H9 (cell line): ENCODE results near the gene GTF2F2. TPM values are rescaled to one million over a fixed set of nuclear protein-coding genes. Genes with fewer than 3 reads are reported as not detected.

Experiments
- DNase-seq: peaks from one replicate; pipeline ENCODE4 v3.0.0-alpha.2; 2017
- H2AFZ ChIP-seq: one replicate; pipeline ENCODE4 v1.6.1; 2013; ENCODE audit warnings: mild to moderate bottlenecking, low read length, control low read depth, moderate library complexity
- H2AK5ac ChIP-seq: 2 replicates; pipeline ENCODE4 v1.6.1; 2013; ENCODE audit warnings: low read length, control low read depth, mixed read lengths; ENCODE audit not compliant: insufficient read length
- H2BK120ac ChIP-seq: one replicate; pipeline ENCODE4 v1.6.1; 2013; ENCODE audit warnings: low read depth, mild to moderate bottlenecking, low read length, control low read depth, inconsistent platforms; ENCODE audit not compliant: poor library complexity, severe bottlenecking
- H2BK12ac ChIP-seq: 2 replicates; pipeline ENCODE4 v1.6.1; 2013; ENCODE audit warnings: low read length, control low read depth, mixed read lengths, low read depth; ENCODE audit not compliant: insufficient read length
- H2BK15ac ChIP-seq: 2 replicates; pipeline ENCODE4 v1.6.1; 2013; ENCODE audit warnings: low read depth, low read length, control low read depth
- H2BK20ac ChIP-seq: one replicate; pipeline ENCODE4 v1.6.1; 2013; ENCODE audit warnings: low read depth, mild to moderate bottlenecking, low read length, control low read depth, inconsistent platforms; ENCODE audit not compliant: poor library complexity, severe bottlenecking
- H2BK5ac ChIP-seq: 2 replicates; pipeline ENCODE4 v1.6.1; 2013; ENCODE audit warnings: low read length, control low read depth, mixed read lengths; ENCODE audit not compliant: insufficient read length
- H3K14ac ChIP-seq: 2 replicates; pipeline ENCODE4 v1.6.1; 2013; ENCODE audit warnings: low read length, control low read depth; ENCODE audit not compliant: insufficient read depth
- H3K18ac ChIP-seq: 2 replicates; pipeline ENCODE4 v1.6.1; 2013; ENCODE audit warnings: low read depth, mild to moderate bottlenecking, mixed read lengths, low read length, control low read depth; ENCODE audit not compliant: insufficient read length
- H3K23ac ChIP-seq: 2 replicates; pipeline ENCODE4 v1.6.1; 2013; ENCODE audit warnings: low read length, control low read depth, mixed read lengths, low read depth; ENCODE audit not compliant: insufficient read length
- H3K23me2 ChIP-seq: 2 replicates; pipeline ENCODE4 v1.6.1; 2013; ENCODE audit warnings: low read depth, mild to moderate bottlenecking, mixed read lengths, low read length, control low read depth; ENCODE audit not compliant: insufficient read length, poor library complexity, severe bottlenecking
- H3K27ac ChIP-seq: 2 replicates; pipeline ENCODE4 v1.5.1; 2013; ENCODE audit warnings: low read length, control low read depth, mixed read lengths, low read depth; ENCODE audit not compliant: insufficient read length
- H3K27me3 ChIP-seq: 2 replicates; pipeline ENCODE4 v1.6.1; 2013; ENCODE audit warnings: low read length, control low read depth, inconsistent platforms; ENCODE audit not compliant: insufficient read depth
- H3K4ac ChIP-seq: 2 replicates; pipeline ENCODE4 v1.6.1; 2013; ENCODE audit warnings: low read depth, mild to moderate bottlenecking, control low read depth, inconsistent platforms, low read length, moderate library complexity
- H3K4me1 ChIP-seq: 2 replicates; pipeline ENCODE4 v1.6.1; 2013; ENCODE audit warnings: low read length, control low read depth, inconsistent platforms; ENCODE audit not compliant: insufficient read depth
- H3K4me2 ChIP-seq: 2 replicates; pipeline ENCODE4 v1.6.1; 2013; ENCODE audit warnings: low read length, control low read depth, mixed read lengths; ENCODE audit not compliant: insufficient read length, insufficient read depth
- H3K56ac ChIP-seq: 2 replicates; pipeline ENCODE4 v1.6.1; 2013; ENCODE audit warnings: low read depth, mild to moderate bottlenecking, mixed read lengths, low read length, control low read depth; ENCODE audit not compliant: insufficient read length
- H3K79me1 ChIP-seq: 2 replicates; pipeline ENCODE4 v1.6.1; 2013; ENCODE audit warnings: low read depth, mild to moderate bottlenecking, moderate library complexity, low read length, control low read depth, inconsistent platforms; ENCODE audit not compliant: insufficient read depth, poor library complexity, severe bottlenecking
- H3K79me2 ChIP-seq: 2 replicates; pipeline ENCODE4 v1.6.1; 2013; ENCODE audit warnings: low read length, control low read depth, inconsistent platforms; ENCODE audit not compliant: insufficient read depth
- H3K9ac ChIP-seq: 2 replicates; pipeline ENCODE4 v1.6.1; 2013; ENCODE audit warnings: low read length, control low read depth, mixed read lengths; ENCODE audit not compliant: insufficient read length; ENCODE audit errors: extremely low read depth
- H3K9me3 ChIP-seq: one replicate; pipeline ENCODE4 v1.6.1; 2013; ENCODE audit warnings: low read depth, low read length, inconsistent platforms; ENCODE audit not compliant: control insufficient read depth
- H3T11ph ChIP-seq: one replicate; pipeline ENCODE4 v1.6.1; 2013; ENCODE audit warnings: mild to moderate bottlenecking, low read length, control low read depth, inconsistent platforms
- H4K20me1 ChIP-seq: one replicate; pipeline ENCODE4 v1.6.1; 2013; ENCODE audit not compliant: control insufficient read depth, insufficient read length, insufficient read depth
- H4K5ac ChIP-seq: 2 replicates; pipeline ENCODE4 v1.6.1; 2013; ENCODE audit warnings: low read depth, mild to moderate bottlenecking, mixed read lengths, low read length, control low read depth; ENCODE audit not compliant: insufficient read length
- H4K8ac ChIP-seq: replicated peaks from 2 replicates; pipeline ENCODE4 v1.6.1; 2013; ENCODE audit warnings: low read length, control low read depth, mixed read lengths, low read depth; ENCODE audit not compliant: insufficient read length
- H4K91ac ChIP-seq: 2 replicates; pipeline ENCODE4 v1.6.1; 2013; ENCODE audit warnings: low read depth, mild to moderate bottlenecking, moderate library complexity, mixed read lengths, low read length, control low read depth; ENCODE audit not compliant: insufficient read length
- H3K27ac Mint-ChIP-seq, 3 experiments: 2 replicates in 2 of 3; 3 replicates in 1 of 3; pipeline ENCODE4 v1.8.0; 2020 to 2021; ENCODE audit warnings: mixed read lengths in 3 of 3, mild to moderate bottlenecking in 1 of 3, moderate library complexity in 1 of 3
- H3K27me3 Mint-ChIP-seq: 2 replicates; pipeline ENCODE4 v1.8.0; 2021; ENCODE audit warnings: low read depth, mild to moderate bottlenecking, moderate library complexity, mixed read lengths
- H3K36me3 Mint-ChIP-seq, 3 experiments: 2 replicates in 2 of 3; 3 replicates in 1 of 3; pipeline ENCODE4 v1.8.0; 2020 to 2021; ENCODE audit warnings: low read depth in 3 of 3, mixed read lengths in 3 of 3; ENCODE audit not compliant: insufficient read depth in 1 of 3
- H3K4me1 Mint-ChIP-seq, 2 experiments: 2 replicates each; pipeline ENCODE4 v1.8.0; 2020; ENCODE audit warnings: mixed read lengths in 2 of 2
- H3K4me3 Mint-ChIP-seq, 2 experiments: 2 replicates in 1 of 2; 3 replicates in 1 of 2; pipeline ENCODE4 v1.8.0; 2020 to 2021; ENCODE audit warnings: mild to moderate bottlenecking in 2 of 2, mixed read lengths in 2 of 2, moderate library complexity in 1 of 2
- H3K9me3 Mint-ChIP-seq, 2 experiments: 2 replicates in 1 of 2; 3 replicates in 1 of 2; pipeline ENCODE4 v1.8.0; 2020; ENCODE audit warnings: mild to moderate bottlenecking in 2 of 2, mixed read lengths in 2 of 2, moderate library complexity in 1 of 2
- total RNA-seq: library from RNA; stranded (reverse); gene quantifications from 2 replicates; pipeline ENCODE4 v1.2.1, GENCODE V29; 2021
- TF ChIP-seq, protein P1 (sequence below): fragments of 200-600 bp; sonication (generic); conservative IDR thresholded peaks from 3 replicates; pipeline ENCODE4 v1.8.0; 2021; ENCODE audit warnings: antibody characterized with exemption, mild to moderate bottlenecking

Gene GTF2F2
- total RNA-seq, 1 experiment from 2014 or later: 29.6 TPM

DNA sequence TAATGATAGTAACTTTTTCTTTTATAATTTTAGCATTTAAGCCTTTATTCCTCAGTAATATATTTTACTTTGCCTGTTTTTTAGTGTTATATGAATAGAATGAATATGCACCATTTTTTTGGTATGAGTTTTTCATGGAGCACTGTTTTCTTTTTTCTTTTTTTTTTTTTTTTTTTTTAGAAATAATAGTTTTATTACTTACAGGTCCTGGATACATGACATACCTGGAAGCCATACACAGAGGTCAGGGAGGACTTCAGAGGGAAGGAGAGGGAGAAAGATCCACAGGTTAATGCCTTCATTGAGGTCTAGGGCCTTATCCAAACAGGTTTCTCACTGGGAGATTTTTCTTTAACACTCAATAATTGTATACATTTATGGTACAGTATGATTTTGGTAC lies 54.2 kb downstream of the GTF2F2 start:
- H3K23me2 ChIP-seq: no peaks in the 10 kb centered on the region
- no peaks in the 10 kb centered on the region for H3K4me1 ChIP-seq
- DNase-seq: no peak
- Mint-ChIP-seq H3K27ac (no peak overlapping the region), H3K36me3 (peaks cover 2 to 4% (median 3%) of the 10 kb centered on the region in 3 experiments; a peak in 5 of 7 replicates), H3K27me3 (no peaks in the 10 kb centered on the region), H3K9me3 (no peaks in the 10 kb centered on the region), H3K4me3 (no peak overlapping the region), H3K4me1 (peaks cover 4 to 10% of the 10 kb centered on the region in 2 experiments)
- H2AK5ac ChIP-seq: no peak overlapping the region
- H4K20me1 ChIP-seq: peaks cover 3% of the 10 kb centered on the region
- no peak overlapping the region for H2BK5ac ChIP-seq
- H4K91ac ChIP-seq: no peak overlapping the region
- H3K4ac ChIP-seq: no peak overlapping the region
- no peak overlapping the region for H4K5ac ChIP-seq
- H3K9ac ChIP-seq: no peak overlapping the region
- no peak overlapping the region for H2BK12ac ChIP-seq
- H3K23ac ChIP-seq: no peak overlapping the region
- H3K14ac ChIP-seq: no peak overlapping the region
- H4K8ac ChIP-seq: no peak overlapping the region
- H3K4me2 ChIP-seq: no peak overlapping the region
- H3K18ac ChIP-seq: no peak overlapping the region
- H3K56ac ChIP-seq: no peak overlapping the region
- no peaks in the 10 kb centered on the region for H3K9me3 ChIP-seq
- no peaks in the 10 kb centered on the region; the same call in 1 of the 2 replicates for H3K79me2 ChIP-seq
- peaks cover 3% of the 10 kb centered on the region for H3K79me1 ChIP-seq
- no peak overlapping the region for H2BK20ac ChIP-seq
- no peak overlapping the region for H2AFZ ChIP-seq
- TF ChIP-seq, protein P1, sequence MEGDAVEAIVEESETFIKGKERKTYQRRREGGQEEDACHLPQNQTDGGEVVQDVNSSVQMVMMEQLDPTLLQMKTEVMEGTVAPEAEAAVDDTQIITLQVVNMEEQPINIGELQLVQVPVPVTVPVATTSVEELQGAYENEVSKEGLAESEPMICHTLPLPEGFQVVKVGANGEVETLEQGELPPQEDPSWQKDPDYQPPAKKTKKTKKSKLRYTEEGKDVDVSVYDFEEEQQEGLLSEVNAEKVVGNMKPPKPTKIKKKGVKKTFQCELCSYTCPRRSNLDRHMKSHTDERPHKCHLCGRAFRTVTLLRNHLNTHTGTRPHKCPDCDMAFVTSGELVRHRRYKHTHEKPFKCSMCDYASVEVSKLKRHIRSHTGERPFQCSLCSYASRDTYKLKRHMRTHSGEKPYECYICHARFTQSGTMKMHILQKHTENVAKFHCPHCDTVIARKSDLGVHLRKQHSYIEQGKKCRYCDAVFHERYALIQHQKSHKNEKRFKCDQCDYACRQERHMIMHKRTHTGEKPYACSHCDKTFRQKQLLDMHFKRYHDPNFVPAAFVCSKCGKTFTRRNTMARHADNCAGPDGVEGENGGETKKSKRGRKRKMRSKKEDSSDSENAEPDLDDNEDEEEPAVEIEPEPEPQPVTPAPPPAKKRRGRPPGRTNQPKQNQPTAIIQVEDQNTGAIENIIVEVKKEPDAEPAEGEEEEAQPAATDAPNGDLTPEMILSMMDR: no peak
- no peaks in the 10 kb centered on the region for H3K27me3 ChIP-seq
- no peak overlapping the region for H3K27ac ChIP-seq
- no peak overlapping the region for H2BK15ac ChIP-seq
- H2BK120ac ChIP-seq: no peak overlapping the region
- H3T11ph ChIP-seq: no peak overlapping the region
